Progenitor cell of endocrine pancreas (in vitro differentiated cells): Measurements from ENCODE around the gene SLC4A1AP. TPM values are rescaled to one million over a fixed set of nuclear protein-coding genes. Genes with fewer than 3 reads are reported as not detected.

Experiments used
- DNase-seq: peaks from one replicate; pipeline ENCODE4 v3.0.0; 2021; ENCODE audit warnings: low spot score; ENCODE audit not compliant: unreplicated experiment
- H3K27ac Mint-ChIP-seq: 2 replicates; pipeline ENCODE4 v1.8.0; 2021; ENCODE audit warnings: mild to moderate bottlenecking, moderate library complexity, mixed read lengths
- H3K27me3 Mint-ChIP-seq: 2 replicates; pipeline ENCODE4 v1.8.0; 2021; ENCODE audit warnings: mixed read lengths
- H3K36me3 Mint-ChIP-seq: 2 replicates; pipeline ENCODE4 v1.8.0; 2022; ENCODE audit warnings: mixed read lengths; ENCODE audit not compliant: insufficient read depth
- H3K4me1 Mint-ChIP-seq: 2 replicates; pipeline ENCODE4 v1.8.0; 2021; ENCODE audit warnings: low read depth, mixed read lengths
- H3K4me3 Mint-ChIP-seq: 2 replicates; pipeline ENCODE4 v1.8.0; 2021; ENCODE audit warnings: low read depth, mild to moderate bottlenecking, moderate library complexity, mixed read lengths
- H3K9me3 Mint-ChIP-seq: 2 replicates; pipeline ENCODE4 v1.8.0; 2021; ENCODE audit warnings: low read depth, mixed read lengths
- CTCF ChIP-seq: fragments of 200-600 bp; sonication (generic); IDR thresholded peaks from one replicate; pipeline ENCODE4 v1.5.0; 2021; ENCODE audit warnings: antibody characterized with exemption, mild to moderate bottlenecking; ENCODE audit not compliant: unreplicated experiment
- total RNA-seq: library from RNA; stranded (reverse); gene quantifications from 2 replicates; pipeline ENCODE4 v1.2.1, GENCODE V29; 2021

Gene SLC4A1AP
- total RNA-seq, 1 donor from 2014 or later: 19.5 TPM

GRCh38 chr2:27661371-27661770 is 2.3 kb upstream of the SLC4A1AP start:
- H3K27me3 Mint-ChIP-seq: no peaks in the 10 kb centered on the region
- TF ChIP-seq CTCF: no peak

DNA sequence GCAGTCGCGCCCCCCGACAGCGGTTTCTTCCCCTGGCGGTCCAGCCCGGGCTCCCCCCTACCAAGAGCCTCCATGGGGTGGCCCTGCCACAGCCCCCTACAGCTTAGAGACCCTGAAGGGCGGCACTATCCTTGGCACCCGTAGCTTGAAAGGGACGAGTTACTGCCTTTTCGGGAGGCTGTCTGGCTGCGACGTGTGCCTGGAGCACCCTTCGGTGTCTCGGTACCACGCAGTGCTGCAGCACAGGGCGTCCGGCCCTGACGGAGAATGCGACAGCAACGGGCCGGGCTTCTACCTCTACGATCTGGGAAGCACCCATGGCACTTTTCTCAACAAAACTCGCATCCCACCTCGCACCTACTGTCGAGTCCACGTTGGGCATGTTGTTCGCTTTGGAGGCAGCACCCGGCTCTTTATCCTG is 475 bp downstream of the SLC4A1AP start:
- no peak for TF ChIP-seq CTCF
- Mint-ChIP-seq H3K27me3 (no peaks in the 10 kb centered on the region), H3K9me3 (no peaks in the 10 kb centered on the region), H3K4me1 (peaks cover 22% of the 10 kb centered on the region), H3K4me3 (peak overlapping the region; percentile 99), H3K36me3 (peaks cover 28% of the 10 kb centered on the region), H3K27ac (peak overlapping the region; percentile 100)
- DNase-seq: no peak

More at GRCh38 chr2:27661371-27661770, 2.3 kb upstream of the SLC4A1AP start:
- H3K36me3 Mint-ChIP-seq: peaks cover 26% of the 10 kb centered on the region
- H3K9me3 Mint-ChIP-seq: no peaks in the 10 kb centered on the region
- peak overlapping the region; percentile 99 for H3K4me3 Mint-ChIP-seq
- H3K4me1 Mint-ChIP-seq: peaks cover 22% of the 10 kb centered on the region
- no peak overlapping the region for H3K27ac Mint-ChIP-seq
- DNase-seq: no peak

- peak overlapping the region; percentile 100 for H3K27ac Mint-ChIP-seq
- H3K36me3 Mint-ChIP-seq: peaks cover 26% of the 10 kb centered on the region
- H3K9me3 Mint-ChIP-seq: no peaks in the 10 kb centered on the region
These were observed 1.1 kb downstream of the SLC4A1AP start for GRCh38 chr2:27664622-27665363.

GRCh38 chr2:27667446-27667845 is 3.8 kb downstream of the SLC4A1AP start:
- H3K27ac Mint-ChIP-seq: no peak overlapping the region
- no peak for TF ChIP-seq CTCF
- H3K36me3 Mint-ChIP-seq: peaks cover 15% of the 10 kb centered on the region
- H3K4me1 Mint-ChIP-seq: peaks cover 21% of the 10 kb centered on the region
- no peaks in the 10 kb centered on the region for H3K27me3 Mint-ChIP-seq
- no peak for DNase-seq
- no peaks in the 10 kb centered on the region for H3K9me3 Mint-ChIP-seq
- no peak overlapping the region for H3K4me3 Mint-ChIP-seq

More at GRCh38 chr2:27664622-27665363, 1.1 kb downstream of the SLC4A1AP start:
- H3K27me3 Mint-ChIP-seq: no peaks in the 10 kb centered on the region
- H3K4me3 Mint-ChIP-seq: peak overlapping the region; percentile 99
- no peak for DNase-seq
- H3K4me1 Mint-ChIP-seq: peaks cover 22% of the 10 kb centered on the region
- TF ChIP-seq CTCF: no peak

GRCh38 chr2:27671235-27671634 is 7.5 kb downstream of the SLC4A1AP start:
- no peak overlapping the region for H3K27ac Mint-ChIP-seq
- H3K36me3 Mint-ChIP-seq: peaks cover 22% of the 10 kb centered on the region
- no peaks in the 10 kb centered on the region for H3K9me3 Mint-ChIP-seq
- H3K4me3 Mint-ChIP-seq: no peak overlapping the region
- DNase-seq: no peak
- TF ChIP-seq CTCF: no peak
- H3K4me1 Mint-ChIP-seq: no peaks in the 10 kb centered on the region
- no peaks in the 10 kb centered on the region for H3K27me3 Mint-ChIP-seq
